AG04450 (cell line): Measurements from ENCODE around the gene IFI27. TPM values are rescaled to one million over a fixed set of nuclear protein-coding genes. Genes with fewer than 3 reads are reported as not detected.
A peak's percentile ranks its signal among the peaks of the same experiment; 100 is the strongest.

Experiments used
- CTCF ChIA-PET: fragments of 300-600, 350-600 bp; formaldehyde crosslinking; extraction: SDS; loops from one replicate; lab custom pipeline; 2022; ENCODE audit warnings: antibody characterized with exemption, inconsistent platforms; lab: Charles Lee
- POLR2A ChIA-PET: fragments of 350-600 bp; formaldehyde crosslinking; extraction: SDS; loops from one replicate; lab custom pipeline; 2021; ENCODE audit warnings: antibody characterized with exemption, inconsistent platforms; lab: Yijun Ruan, JAX
- DNase-seq: peaks from one replicate; pipeline ENCODE4 v3.0.0-alpha.2; 2011; ENCODE audit warnings: low read depth, low spot score
- H3K27ac ChIP-seq: one replicate; pipeline ENCODE4 v1.5.1; 2012; ENCODE audit warnings: low read depth, low read length, control low read depth
- H3K27me3 ChIP-seq: one replicate; pipeline ENCODE4 v1.6.0; 2012; ENCODE audit warnings: low read length; ENCODE audit not compliant: control insufficient read depth, insufficient read depth
- H3K4me3 ChIP-seq: 2 replicates; pipeline ENCODE4 v1.5.1; 2011; ENCODE audit warnings: mild to moderate bottlenecking, low read depth, low read length, control low read depth
- H3K9me3 ChIP-seq: 2 replicates; pipeline ENCODE4 v1.5.1; 2012; ENCODE audit warnings: low read length; ENCODE audit not compliant: control insufficient read depth, insufficient read depth
- polyA plus RNA-seq: library from polyadenylated mRNA; depleted of rRNA; stranded (reverse); fragments of >200 nt; gene quantifications from 2 replicates; pipeline ENCODE4 v1.2.3, GENCODE V29; 2011
- TF ChIP-seq, protein P1 (sequence below): IDR thresholded peaks from 2 replicates; pipeline ENCODE4 v1.5.1; 2011; ENCODE audit warnings: low read depth, low read length, control low read depth, inconsistent platforms

IFI27 gene
- polyA plus RNA-seq, 1 experiment: 1.4 TPM

DNA sequence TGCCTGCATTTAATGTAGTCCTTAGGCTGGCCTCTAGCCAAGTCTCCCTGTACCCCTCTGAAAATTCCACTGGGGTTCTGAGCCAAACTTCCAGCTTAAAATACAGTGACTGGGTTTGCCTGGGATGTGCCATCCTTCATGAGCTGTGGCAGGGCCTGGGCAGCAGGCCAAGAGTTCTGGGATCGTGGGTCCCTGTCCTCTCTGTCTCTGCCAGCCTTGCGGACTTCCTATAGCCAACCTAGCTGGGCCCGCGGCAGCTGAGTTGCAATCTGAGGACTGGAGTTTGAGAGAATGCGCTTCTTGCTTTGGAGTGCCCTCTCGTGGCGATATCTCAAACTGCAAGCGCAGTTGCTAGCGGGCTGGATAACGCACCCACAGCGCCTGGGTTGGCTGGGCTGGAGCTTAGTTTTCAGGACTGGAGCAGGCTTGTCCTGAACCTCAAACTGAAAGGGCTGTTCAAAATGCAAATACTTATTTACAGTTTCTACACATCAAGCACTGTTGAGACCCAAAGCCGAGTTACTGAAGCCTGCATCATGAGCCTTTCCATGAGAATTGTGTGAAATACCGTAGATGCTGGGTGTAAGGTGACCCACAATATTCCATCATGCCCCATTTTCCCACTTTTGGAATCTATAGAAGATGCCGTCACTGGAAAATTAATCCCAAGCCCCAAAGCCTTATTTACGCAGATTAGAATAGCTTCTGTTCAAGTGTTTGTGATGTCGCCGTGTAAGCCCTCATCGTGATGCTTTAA lies 26.2 kb downstream of the IFI27 start:
- CTCF ChIA-PET: interaction anchor here (0.6 to 5.8 kb wide), 66 partner anchors 8 to 896 kb away, joined by 3 to 183 read pairs (median 5); partner anchors contain the start of genes DDX24, IFI27, IFI27L1 and OTUB2
- POLR2A ChIA-PET: interaction anchor here (1.0 kb wide), 1 partner anchor 56 kb away, joined by 3 read pairs; the partner anchor contains the start of genes DDX24 and IFI27L1
- peak; percentile 57 for DNase-seq

GRCh38 chr14:94138251-94138650 lies 27.7 kb downstream of the IFI27 start:
- POLR2A ChIA-PET: interaction anchor here (0.7 kb wide), 1 partner anchor 56 kb away, joined by 3 read pairs; no protein-coding TSS in a partner anchor
- peaks cover 5% of the 10 kb centered on the region for H3K27me3 ChIP-seq
- no peak overlapping the region for H3K27ac ChIP-seq
- CTCF ChIA-PET: interaction anchor here (1.0 to 5.8 kb wide), 10 partner anchors 42 to 484 kb away, joined by 3 to 183 read pairs (median 18); partner anchors contain the start of genes DDX24, IFI27L1 and OTUB2
- peaks cover 2% of the 10 kb centered on the region; the same call in 1 of the 2 replicates for H3K9me3 ChIP-seq
- no peak overlapping the region for H3K4me3 ChIP-seq
- TF ChIP-seq, protein P1, sequence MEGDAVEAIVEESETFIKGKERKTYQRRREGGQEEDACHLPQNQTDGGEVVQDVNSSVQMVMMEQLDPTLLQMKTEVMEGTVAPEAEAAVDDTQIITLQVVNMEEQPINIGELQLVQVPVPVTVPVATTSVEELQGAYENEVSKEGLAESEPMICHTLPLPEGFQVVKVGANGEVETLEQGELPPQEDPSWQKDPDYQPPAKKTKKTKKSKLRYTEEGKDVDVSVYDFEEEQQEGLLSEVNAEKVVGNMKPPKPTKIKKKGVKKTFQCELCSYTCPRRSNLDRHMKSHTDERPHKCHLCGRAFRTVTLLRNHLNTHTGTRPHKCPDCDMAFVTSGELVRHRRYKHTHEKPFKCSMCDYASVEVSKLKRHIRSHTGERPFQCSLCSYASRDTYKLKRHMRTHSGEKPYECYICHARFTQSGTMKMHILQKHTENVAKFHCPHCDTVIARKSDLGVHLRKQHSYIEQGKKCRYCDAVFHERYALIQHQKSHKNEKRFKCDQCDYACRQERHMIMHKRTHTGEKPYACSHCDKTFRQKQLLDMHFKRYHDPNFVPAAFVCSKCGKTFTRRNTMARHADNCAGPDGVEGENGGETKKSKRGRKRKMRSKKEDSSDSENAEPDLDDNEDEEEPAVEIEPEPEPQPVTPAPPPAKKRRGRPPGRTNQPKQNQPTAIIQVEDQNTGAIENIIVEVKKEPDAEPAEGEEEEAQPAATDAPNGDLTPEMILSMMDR: no peak
- no peak for DNase-seq

More for the DNA sequence above, 26.2 kb downstream of the IFI27 start:
- no peak overlapping the region for H3K27ac ChIP-seq
- peaks cover 2% of the 10 kb centered on the region; the same call in 1 of the 2 replicates for H3K9me3 ChIP-seq
- TF ChIP-seq, protein P1: peak; percentile 99
- peaks cover 5% of the 10 kb centered on the region for H3K27me3 ChIP-seq
- no peak overlapping the region for H3K4me3 ChIP-seq

GRCh38 chr14:94139006-94139405 lies 28.5 kb downstream of the IFI27 start:
- Histone ChIP-seq H3K4me3 (no peak overlapping the region), H3K9me3 (peaks cover 2% of the 10 kb centered on the region; the same call in 1 of the 2 replicates), H3K27me3 (peaks cover 2% of the 10 kb centered on the region), H3K27ac (no peak overlapping the region)
- ChIA-PET POLR2A (no interaction called here), CTCF (interaction anchor here (0.6 to 5.8 kb wide), 6 partner anchors 41 to 348 kb away, joined by 3 to 183 read pairs (median 4); no protein-coding TSS in a partner anchor)
- DNase-seq: no peak
- TF ChIP-seq, protein P1: no peak

- Histone ChIP-seq H3K27me3 (peaks cover 2% of the 10 kb centered on the region), H3K4me3 (no peak overlapping the region), H3K9me3 (peaks cover 2% of the 10 kb centered on the region; the same call in 1 of the 2 replicates), H3K27ac (no peak overlapping the region)
- TF ChIP-seq, protein P1: no peak
- CTCF ChIA-PET: interaction anchor here (0.6 to 5.8 kb wide), 6 partner anchors 41 to 347 kb away, joined by 3 to 183 read pairs (median 4); no protein-coding TSS in a partner anchor
- POLR2A ChIA-PET: no interaction called here
- DNase-seq: no peak
Measured at GRCh38 chr14:94139421-94139820, 28.9 kb downstream of the IFI27 start.
